T-helper 2 cell (primary cell): ENCODE data around the gene ZGLP1.
"Not testable (repeated sequence)": the region's sequence is repeated elsewhere in the genome, so short reads cannot be mapped to it uniquely, and the experiment has no call there.

ENCODE experiments used
- DNase-seq, 5 experiments: peaks; one replicate each; pipeline versions ENCODE4 v3.0.0 to v3.0.0-alpha.2; 2012 to 2022
- total RNA-seq, 2 donors: gene quantifications; one replicate each; lab custom pipeline; 2026; lab: John Stamatoyannopoulos, UW

ZGLP1 gene
- total RNA-seq = 0 to 0.61 reads per million in 2 donors

DNA sequence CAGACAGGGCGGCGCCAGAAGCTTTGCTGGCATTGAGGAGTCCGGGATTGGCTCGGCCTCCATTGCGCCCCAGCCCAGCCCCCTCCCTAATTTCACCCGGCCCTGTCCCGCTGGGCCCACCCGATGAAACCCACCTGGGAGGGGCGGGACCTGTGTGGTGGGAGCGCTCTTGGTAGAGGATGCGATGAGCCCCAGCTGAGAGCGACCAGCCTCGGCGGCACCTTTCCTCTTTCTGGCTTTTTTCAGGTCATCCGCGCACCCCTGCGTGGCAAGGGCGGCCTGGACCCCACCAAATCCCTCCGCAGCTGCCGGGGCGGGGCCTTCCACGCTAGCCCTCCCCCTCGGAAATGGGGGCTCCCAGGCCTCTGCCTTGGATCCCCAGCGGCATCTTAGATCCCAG is at the start of gene ZGLP1:
Gene ZGLP1 (minus strand): TSS at position 393 of the 400 bp plus-strand sequence.
- no peak for DNase-seq

DNA sequence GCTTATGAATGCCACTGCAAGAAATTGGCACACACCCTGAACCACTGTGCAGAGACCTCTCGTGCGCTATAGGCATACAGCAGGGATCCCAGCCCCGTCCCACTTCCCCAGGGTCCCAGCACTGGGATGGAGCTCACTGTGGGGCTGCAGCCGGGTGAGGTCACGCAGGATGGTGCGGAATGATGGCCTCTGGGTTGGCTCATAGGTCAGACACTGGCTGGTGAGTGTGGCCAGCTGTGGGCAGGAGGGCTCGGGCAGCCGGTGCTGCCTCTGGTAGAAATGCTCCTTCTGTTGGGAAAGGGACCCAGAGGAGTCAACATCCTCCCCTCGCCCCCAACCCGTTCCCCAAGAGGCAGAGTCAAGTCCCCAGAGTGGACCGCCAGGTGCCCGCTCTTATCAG is 46.8 kb upstream of the ZGLP1 start:
- no peak for DNase-seq

DNA sequence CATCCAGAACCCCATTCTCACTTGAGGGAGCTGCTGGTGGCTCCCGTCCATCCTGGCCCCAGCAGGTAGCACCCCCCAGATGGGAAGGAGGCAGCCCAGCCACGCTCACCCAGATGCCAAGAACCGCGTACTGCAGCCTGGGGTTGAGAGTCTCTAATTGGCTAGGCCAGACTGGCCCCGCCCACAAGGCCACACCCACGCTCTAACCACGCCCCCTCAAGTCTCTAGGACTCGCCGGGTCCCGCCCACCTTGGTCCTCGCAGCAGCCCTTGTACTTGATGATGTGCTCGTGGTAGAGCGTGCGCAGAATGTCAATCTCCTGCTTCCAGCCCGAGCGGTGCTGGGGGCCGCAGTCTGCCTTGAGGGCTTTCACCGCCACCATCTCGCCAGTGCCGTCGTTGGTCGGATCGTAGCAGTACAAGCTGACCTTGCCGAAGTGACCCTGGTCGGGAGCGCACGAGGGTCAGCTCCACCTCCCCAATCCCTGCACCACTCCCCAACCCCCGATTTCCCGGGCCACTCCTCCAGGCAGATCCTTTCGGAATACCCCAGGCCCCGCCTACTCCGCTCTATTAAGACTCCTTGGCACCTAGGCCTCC is 44.3 kb upstream of the ZGLP1 start:
- DNase-seq = peak in 2 of 5 experiments; percentile 37 to 55

DNA sequence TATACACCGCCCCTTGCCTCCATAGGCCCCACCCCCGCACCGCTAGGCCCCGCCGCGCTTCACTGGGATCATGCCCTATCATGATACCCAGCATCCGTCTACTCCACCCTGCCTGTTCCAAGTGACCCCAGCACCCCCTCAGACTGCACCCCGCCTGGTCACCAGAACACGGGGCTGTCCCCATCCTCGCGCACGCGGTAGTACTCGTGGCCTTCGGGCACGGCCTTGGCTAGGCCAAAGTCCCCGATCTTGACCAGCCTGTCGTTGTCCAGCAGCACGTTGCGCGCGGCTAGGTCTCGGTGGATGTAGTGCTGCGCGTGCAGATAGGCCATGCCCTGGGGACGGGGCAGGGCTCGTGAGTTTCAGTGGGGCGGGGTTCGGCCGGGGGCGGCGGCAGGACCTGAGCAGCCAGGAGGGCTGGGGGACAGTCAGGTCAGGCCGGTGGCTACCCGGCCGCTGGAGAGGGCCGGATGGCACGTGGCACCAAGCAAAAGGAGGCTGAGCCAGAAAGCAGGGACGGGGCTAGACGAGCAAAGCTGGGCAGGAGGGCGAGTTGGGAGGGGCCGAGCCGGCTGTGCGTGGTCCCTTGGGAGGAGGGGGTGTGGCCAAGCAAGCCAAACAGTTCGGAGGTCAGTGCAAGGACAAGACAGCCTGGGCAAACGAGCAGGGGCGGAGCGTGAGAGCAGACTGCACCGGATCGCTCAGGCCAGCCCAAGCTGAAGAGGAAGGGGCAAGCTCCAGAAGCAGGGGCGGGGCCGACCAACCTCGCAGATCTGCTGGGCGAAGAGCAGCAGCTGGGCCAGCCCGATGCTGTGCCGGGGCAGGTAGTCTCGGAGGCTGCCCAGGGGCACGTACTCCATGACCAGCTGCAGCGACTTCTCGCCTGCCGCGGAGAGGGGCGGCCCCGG is 43.4 kb upstream of the ZGLP1 start:
- DNase-seq = no peak

DNA sequence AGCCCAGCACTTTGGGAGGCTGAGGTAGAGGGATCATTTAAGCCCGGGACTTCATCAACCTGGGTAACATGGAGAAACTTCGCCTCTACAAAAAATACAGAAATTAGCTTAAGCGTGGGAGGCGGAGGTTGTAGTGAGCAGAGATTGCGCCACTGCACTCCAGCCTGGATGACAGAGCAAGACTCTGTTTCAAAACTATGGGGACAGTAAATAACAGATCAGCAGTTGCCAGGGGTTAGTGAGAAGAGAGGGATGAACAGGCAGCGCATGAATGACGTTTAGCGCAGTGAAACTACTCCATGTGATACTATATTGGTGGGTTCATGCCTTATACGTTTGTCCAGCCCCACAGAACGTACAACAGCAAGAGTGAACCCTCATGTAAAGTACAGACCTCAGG is 36.9 kb upstream of the ZGLP1 start:
- DNase-seq = no peak

DNA sequence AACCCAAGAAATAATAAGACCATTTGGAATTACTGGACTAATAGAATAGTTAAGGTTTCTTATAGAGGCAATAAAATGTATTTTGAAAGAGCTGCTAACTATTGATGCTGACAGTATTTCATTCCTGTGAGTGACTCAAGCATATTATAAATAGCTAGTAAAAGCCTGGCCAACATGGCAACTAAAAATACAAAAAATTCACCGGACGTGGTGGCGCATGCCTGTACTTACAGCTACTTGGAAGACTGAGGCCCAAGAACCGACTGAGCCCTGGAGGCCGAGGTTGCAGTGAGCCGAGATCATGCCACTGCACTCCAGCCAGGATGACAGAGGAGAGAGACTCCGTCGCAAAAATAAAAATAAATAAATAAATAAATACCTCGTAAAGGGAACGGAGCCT is 35.2 kb upstream of the ZGLP1 start:
- no peak for DNase-seq

DNA sequence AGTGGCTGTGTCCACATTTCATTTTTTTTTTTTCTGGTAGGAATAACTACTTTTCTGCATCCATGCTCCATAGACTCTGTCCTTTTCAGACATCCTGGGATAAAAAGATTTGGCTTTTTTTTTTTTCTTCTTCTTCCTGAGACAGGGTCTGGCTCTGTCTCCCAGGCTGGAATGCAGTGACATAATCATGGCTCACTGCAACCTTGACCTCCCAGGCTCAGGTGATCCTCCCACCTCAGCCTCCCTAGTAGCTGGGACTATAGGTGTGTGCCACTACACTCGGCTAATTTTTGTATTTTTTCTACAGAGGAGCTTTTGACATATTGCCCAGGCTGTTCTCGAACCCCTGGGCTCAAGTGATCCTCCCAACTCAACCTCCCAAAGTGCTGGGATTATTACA is 33.9 kb upstream of the ZGLP1 start:
- no peak for DNase-seq

DNA sequence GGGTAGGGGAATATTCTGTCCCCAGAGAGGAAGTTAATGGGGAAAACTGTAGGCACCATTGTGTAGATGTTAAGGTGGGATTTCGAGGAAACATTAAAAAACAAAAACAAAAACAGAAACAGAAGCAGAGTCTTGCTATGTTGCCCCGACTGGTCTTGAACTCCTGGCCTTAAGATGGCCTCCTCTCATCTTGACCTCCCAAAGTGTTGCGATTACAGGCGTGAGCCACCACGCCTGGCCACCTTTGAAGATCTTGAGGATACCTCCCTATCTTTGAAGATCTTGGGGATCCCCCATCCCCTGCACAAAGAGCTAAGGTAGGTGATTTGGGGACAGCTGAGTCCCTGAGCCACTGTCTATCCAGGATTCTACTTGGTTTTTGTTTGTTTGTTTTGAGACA is 30.4 kb upstream of the ZGLP1 start:
- no peak for DNase-seq

DNA sequence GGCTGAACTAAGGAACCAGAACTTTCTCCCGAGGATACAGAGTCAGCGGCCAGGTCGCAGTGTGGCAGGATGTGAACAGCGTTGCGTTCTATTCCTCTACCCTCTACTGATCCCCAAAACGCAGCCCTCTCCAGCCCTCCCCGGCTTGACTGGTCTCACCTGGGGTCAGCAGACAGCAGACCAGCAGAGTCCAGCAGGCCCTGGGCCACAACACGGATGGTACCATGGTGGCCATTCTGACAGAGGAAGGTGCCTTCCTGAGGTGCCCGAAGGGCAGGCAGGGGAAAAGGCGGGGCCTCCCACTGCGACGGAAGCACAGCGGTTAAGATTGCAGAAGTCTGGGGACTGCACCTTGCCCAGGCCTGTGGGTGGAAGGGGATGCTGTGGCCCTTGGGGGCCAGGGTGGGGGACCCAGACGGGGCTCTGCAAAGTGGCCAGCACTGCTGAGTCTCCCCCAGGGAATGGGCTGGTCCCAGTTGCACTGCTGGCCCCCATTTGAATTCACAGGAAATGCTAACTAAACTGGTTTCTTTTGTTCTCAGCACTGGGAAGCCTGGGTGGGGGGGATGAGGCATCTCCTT is 29.9 kb upstream of the ZGLP1 start, which contains the start of gene ICAM3:
Gene ICAM3 (minus strand): TSS at position 245 of the 581 bp plus-strand sequence. CDS start 10 bp downstream, at position 235.
- DNase-seq = peak; percentile 35 to 82 (median 39)

DNA sequence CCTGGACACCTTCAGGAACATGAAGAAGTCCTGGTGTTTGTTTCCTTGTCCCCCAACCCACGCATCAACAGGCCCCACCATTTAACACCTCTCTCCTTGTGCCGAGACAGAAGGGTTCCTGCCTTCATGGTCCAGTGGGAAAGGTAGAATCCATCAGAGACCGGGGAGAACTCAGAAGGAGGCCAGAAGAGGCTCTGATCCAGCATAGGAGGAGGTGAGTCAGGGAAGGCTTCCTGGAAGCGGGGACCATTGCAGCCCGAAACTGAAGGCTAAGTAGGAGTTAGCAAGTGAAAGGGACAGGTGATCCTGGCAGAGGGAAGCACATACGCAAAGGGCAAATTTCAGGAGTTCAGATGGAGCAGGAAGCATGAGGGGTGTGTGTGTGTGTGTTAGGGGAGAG is 29.3 kb upstream of the ZGLP1 start:
- DNase-seq = no peak

DNA sequence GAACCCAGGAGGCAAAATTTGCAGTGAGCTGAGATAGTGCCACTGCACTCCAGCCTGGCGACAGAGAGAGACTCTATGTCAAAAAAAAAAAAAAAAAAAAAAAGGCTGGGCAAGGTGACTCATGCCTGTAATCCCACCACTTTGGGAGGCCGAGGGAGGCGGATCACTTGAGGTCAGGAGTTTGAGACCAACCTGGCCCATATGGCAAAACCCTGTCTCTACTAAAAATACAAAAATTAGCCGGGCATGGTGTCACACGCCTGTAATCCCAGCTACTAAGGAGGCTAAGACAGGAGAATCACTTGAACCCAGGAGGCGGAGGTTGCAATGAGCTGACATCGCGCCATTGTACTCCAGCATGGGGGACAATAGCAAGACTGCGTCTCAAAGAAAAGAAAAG is 27.1 kb upstream of the ZGLP1 start:
- not testable (repeated sequence) for DNase-seq

DNA sequence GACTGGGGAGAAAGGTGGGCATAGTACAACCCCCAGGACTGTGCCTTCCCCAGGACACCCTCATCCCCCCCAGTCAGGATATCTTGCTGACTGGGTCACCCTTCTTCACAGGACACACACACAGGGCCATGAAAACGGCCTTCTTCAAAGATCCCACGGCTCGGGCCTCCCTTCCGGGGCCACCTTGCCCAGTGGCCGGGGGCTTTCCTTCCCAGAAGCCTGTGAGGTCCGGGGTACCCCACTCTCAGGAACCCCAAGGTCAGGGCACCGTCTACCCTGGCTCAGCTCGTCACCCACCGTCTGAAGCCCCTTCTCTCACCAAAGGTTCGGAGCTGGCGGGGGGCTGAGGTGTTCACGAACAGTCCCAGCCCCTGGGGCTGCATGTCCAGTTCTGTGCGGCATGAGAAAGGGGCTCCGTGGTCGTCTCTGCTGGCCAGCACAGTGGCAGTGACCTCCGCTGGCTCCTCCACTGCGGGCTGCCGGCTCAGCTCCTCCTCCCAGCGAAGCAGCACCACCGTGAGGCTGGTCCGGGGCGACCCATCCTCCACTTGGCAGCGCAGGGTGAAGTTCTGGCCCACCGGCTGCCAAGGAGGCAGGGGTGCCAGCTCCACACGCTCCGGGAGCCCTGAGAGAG is 25.9 kb upstream of the ZGLP1 start:
- DNase-seq = no peak

DNA sequence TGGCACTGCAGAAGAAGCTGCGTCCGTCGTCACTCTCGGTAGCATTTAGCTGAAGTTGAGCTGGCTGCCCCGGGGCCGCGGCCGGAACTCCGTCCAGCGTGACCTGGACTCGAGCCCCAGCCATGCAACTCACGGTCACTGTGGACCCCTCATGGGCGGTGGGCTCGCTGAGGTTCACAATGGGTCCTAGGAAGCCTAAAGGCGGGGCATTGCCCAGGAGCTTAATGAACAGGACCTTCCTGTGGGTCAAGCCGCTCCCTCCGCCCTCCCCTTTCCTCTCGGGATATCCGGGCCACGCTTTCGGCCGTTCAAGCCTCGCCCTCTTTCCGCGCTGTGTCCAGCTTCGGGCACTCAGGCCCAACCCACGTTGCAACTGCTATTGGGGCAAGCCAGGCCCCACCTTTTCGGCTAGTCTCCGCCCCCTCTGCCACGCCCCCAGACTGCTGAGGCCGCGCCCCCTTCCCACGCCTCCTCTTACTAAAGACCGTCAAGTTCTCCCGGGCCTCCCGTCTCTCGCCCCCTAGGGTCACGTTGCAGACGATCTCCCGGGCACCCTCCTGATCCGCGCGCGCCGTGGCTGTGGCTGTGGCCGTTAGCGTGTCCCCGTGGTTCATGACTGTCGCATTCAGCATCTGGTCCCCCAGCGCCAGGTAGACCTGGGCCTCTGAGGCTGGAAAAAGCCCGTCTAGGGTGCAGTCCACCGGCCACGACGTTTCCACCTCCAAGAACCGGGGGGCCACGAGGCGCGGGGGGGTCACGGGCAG is 25.2 kb upstream of the ZGLP1 start:
- peak in 1 of 5 experiments; percentile 35 for DNase-seq

DNA sequence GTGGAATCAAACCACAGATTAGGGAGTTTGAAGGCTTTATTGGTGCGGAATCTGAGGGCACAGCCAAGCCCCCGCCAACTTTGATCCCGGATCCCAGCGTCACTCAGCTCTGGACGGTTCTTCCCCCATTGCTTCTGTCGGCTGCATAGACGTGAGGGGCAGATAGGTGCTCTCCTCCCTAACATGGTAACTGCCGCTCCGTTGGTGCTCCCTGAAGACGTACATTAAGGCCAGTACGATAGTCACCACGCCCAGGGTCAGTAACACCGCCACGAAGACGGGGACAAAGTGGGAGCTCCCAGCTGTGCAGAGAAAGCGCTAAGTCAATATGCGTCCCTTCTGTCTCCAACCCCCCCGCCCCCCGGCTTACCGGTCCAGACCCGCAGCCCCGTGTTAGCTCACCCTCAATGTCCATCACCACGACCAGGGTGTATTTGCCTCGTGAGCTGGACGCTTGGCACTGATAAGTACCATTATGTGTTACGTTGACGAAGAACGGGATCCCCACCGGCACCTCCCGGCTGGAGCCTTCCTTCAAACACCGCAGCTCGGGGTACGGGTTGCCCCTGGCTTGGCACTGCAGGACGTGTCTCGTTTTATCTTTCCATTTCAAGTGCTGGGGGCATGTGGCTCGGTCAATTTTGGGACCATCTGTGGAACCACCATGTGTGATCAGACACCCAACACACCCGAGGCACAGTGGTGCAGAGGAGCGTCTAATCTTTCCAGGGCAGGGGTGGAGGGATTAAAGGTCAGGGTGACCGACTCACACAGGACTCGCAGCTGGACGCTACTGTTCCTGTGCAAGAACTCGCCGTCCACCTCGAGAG is 24.4 kb upstream of the ZGLP1 start:
- no peak for DNase-seq

DNA sequence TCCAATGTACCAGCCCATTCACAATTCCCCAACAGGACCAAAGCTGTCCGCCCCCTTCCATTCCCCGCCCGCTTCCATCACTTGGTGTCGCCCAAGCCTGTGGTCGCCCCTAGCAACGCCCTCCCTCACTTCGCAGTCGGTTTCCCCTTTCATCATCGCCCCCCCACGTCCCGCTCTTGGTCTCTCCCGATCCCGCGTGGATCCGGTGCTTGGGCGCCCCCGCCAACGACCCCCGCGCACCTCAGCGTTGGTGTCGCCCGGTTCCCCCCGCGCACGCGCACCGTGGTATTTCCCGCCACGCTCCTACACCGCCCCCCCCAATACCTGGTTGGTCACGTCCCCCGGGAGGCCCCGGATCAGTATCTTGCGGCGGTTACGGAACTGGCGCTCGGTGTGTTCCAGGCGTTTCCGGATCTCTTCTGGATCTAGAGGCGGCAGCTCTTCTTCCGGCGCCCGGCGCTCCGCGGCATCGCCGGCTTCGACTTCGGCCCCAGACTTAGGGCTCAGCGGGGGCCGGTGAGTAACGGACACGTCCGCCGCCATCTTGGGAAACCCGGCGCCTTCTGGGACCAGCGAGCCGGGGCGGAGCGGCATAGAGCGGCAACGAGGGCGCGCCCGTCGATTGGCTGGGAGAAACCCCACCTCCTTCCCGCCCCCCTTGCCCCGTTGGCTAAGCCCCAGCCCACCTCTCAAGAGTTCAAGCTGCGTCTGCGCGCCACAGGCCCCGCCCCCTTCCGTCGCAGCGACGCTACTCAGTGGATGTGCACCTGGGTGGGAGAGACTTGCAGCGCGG is 23.5 kb upstream of the ZGLP1 start, which contains the start of gene RAVER1:
Gene RAVER1 (minus strand): TSS at position 565 of the 793 bp plus-strand sequence. CDS start 22 bp downstream, at position 543.
- DNase-seq = peak; percentile 95 to 98 (median 97)

DNA sequence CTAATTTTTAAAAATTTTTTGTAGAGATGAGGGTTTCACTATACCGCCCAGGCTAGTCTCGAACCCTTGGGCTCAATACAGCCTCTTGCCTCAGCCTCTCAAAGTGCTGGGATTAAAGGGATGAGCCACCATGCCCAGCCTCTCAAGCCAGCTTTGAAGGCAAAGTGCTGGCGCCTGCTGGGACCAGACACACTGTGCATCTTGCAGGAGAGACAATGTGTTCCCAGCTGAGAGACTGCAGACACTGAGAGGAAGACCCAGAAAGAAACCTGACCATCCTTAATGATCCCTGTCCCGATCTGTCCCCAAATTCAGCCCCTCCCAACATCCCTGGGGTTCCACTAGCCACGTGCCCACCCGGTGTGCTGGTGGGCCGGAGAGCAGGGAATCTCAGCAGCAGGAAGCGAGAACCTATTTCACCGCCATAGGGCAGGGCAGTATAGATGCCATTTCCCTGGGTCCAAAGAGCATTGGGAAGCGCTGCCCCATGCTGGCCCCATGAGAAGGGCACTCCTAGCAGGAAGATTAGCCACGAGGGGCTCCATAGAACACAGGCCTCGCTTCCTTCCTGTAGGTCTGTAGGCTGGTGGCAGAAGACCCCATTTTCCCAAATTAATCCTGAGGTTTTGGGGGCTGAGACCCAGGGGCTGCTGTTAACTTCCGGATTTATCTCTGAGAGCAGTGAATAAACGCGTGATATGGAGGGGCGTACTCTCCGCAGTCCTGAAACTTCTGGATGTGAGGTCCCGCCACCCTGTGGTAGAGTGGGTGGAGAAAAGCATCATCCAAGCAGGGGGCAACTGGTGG is 22.7 kb upstream of the ZGLP1 start:
- no peak for DNase-seq

DNA sequence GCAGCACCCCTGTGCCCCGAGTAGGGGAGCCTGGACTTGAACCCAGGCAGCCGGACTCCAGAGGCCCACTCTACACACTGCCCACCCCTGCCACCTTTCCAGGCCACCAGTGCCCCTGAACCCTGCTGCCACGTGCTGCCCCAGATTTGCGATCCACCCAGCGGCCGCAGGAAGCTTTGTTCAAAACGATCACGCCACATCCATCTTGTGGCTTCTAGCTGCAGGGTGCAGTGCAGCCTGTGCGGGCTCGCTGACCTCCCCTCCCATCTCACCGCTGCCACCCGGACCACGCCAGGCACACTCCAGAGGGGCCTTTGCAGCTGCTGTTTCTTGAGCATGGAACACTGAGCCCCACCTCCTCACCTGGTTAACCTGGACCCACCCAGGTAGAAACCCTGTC is 19.9 kb upstream of the ZGLP1 start:
- DNase-seq = no peak

DNA sequence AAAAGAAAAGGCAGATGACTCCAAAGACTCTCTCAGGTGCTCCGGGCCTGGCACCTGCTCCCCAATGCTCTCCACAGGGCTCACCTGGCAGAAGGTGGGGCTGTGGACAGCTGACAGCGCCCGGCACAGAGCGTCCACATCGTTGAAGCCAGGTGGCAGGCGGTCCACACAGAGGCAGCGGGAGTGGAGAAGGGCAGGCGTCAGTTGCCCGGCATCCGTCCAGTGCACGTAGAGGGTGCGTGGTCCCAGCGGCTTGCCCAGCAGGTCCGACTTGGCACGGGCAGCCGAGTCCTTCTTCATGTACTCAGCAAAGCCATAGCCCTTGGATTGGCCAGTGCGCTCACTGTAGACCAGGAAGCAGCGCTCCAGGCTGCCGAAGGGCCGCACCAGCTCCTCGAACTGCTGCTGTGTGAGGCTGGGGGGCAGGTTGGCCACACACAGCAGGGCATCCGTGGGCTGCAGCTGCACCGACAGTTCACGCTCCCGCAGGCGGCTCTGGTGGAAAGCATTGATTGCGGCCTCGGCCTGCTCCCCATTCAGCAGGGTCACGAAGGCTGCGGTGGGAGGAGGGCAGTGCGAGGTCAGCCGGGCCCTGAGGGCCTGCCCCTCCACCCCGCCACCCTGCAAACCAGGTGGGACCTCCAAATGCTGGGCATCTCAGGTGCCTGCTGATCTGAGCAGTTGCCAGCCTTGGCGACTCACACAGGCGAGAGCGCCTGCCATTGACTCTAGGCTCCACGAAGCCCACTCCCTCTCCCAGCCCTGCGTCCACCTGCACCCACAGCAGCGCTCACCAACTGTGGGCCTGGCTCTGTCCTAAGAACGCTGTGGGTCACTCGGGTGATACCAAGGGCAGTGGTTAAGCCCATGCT is 19.2 kb upstream of the ZGLP1 start:
- no peak for DNase-seq
